T-helper 17 cell (primary cell): ENCODE results near the gene RRP12. TPM values are rescaled to one million over a fixed set of nuclear protein-coding genes. Genes with fewer than 3 reads are reported as not detected.

Source experiments
- ATAC-seq: fragments of 150-1000 bp; cut with Tn5 transposase; 2 replicates; pipeline ENCODE4 v1.10.0; 2021; ENCODE audit warnings: mild to moderate bottlenecking, moderate library complexity
- DNase-seq, 3 donors: peaks; one replicate each; pipeline versions ENCODE4 v3.0.0 to v3.0.0-alpha.2; 2020 to 2021
- H3K9me3 ChIP-seq: one replicate; pipeline ENCODE4 v1.7.0; 2013; ENCODE audit warnings: low read length, mild to moderate bottlenecking; ENCODE audit not compliant: control insufficient read depth, poor library complexity, severe bottlenecking
- H3K27ac Mint-ChIP-seq: one replicate; pipeline ENCODE4 v1.8.0; 2022; ENCODE audit warnings: mild to moderate bottlenecking, moderate library complexity, mixed read lengths
- H3K27me3 Mint-ChIP-seq: one replicate; pipeline ENCODE4 v1.8.0; 2022; ENCODE audit warnings: mixed read lengths
- H3K36me3 Mint-ChIP-seq: one replicate; pipeline ENCODE4 v1.8.0; 2022; ENCODE audit warnings: low read depth, mixed read lengths
- H3K4me1 Mint-ChIP-seq: one replicate; pipeline ENCODE4 v1.8.0; 2022; ENCODE audit warnings: mild to moderate bottlenecking, mixed read lengths
- H3K4me3 Mint-ChIP-seq: one replicate; pipeline ENCODE4 v1.8.0; 2022; ENCODE audit warnings: mild to moderate bottlenecking, moderate library complexity, mixed read lengths
- total RNA-seq, 4 donors: library from RNA in 2 of 4; stranded (reverse) in 2 of 4; gene quantifications; one replicate each; pipeline ENCODE4 v1.2.3 and lab custom pipeline; 2022 to 2026

RRP12 gene, protein sequence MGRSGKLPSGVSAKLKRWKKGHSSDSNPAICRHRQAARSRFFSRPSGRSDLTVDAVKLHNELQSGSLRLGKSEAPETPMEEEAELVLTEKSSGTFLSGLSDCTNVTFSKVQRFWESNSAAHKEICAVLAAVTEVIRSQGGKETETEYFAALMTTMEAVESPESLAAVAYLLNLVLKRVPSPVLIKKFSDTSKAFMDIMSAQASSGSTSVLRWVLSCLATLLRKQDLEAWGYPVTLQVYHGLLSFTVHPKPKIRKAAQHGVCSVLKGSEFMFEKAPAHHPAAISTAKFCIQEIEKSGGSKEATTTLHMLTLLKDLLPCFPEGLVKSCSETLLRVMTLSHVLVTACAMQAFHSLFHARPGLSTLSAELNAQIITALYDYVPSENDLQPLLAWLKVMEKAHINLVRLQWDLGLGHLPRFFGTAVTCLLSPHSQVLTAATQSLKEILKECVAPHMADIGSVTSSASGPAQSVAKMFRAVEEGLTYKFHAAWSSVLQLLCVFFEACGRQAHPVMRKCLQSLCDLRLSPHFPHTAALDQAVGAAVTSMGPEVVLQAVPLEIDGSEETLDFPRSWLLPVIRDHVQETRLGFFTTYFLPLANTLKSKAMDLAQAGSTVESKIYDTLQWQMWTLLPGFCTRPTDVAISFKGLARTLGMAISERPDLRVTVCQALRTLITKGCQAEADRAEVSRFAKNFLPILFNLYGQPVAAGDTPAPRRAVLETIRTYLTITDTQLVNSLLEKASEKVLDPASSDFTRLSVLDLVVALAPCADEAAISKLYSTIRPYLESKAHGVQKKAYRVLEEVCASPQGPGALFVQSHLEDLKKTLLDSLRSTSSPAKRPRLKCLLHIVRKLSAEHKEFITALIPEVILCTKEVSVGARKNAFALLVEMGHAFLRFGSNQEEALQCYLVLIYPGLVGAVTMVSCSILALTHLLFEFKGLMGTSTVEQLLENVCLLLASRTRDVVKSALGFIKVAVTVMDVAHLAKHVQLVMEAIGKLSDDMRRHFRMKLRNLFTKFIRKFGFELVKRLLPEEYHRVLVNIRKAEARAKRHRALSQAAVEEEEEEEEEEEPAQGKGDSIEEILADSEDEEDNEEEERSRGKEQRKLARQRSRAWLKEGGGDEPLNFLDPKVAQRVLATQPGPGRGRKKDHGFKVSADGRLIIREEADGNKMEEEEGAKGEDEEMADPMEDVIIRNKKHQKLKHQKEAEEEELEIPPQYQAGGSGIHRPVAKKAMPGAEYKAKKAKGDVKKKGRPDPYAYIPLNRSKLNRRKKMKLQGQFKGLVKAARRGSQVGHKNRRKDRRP (N-terminal part only)
- total RNA-seq = 100 to 1,000 TPM; 138 to 231 TPM
- total RNA-seq (lab: John Stamatoyannopoulos, UW) = 67.9 to 166 reads per million in 2 donors

DNA sequence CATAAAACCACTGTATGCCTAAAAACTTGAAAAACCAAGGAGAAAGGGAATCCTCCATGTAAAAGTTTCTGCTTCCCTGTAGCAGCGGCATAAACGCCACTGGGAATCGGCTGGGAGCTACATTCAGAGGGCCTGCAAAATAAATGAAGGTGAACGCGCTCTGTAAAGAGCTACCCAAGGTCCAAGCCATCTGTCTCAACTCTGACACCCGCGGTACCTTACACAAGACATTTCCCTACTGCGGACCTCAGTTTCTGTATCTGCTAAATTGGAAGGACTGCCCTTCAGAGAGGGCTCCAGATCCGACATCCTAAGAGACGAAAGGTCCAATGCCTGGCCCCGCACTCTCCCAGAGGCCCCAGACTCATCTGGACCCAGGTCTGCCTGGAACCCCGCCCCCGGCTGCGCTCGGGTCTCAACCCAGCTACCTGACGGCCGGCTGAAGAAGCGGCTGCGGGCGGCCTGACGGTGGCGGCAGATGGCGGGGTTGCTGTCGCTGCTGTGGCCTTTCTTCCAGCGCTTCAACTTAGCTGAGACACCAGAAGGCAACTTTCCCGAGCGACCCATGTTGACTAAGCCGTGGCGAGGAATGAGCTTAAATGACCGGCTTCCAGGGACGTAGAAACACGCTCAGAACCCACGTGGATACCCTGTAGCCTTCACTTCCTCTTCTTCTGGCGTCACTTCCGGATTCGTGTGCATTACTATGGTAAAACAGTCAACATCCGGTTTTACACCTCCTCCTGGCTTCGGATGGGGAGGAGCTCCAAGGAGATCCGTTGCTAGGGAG, at the start of gene RRP12:
Gene RRP12, minus strand, starts transcription at position 676 of the 790 bp plus-strand sequence. Its CDS starts 109 bp downstream, at position 567.
- Mint-ChIP-seq H3K4me1 (peaks cover 8% of the 10 kb centered on the region), H3K27me3 (no peaks in the 10 kb centered on the region), H3K36me3 (no peaks in the 10 kb centered on the region), H3K4me3 (peak within 1 kb of the TSS; percentile 92), H3K27ac (peak within 1 kb of the TSS; percentile 97)
- DNase-seq = peak; percentile 56 to 70 (median 69)
- ATAC-seq = peak; percentile 95
- no peaks in the 10 kb centered on the region for H3K9me3 ChIP-seq

DNA sequence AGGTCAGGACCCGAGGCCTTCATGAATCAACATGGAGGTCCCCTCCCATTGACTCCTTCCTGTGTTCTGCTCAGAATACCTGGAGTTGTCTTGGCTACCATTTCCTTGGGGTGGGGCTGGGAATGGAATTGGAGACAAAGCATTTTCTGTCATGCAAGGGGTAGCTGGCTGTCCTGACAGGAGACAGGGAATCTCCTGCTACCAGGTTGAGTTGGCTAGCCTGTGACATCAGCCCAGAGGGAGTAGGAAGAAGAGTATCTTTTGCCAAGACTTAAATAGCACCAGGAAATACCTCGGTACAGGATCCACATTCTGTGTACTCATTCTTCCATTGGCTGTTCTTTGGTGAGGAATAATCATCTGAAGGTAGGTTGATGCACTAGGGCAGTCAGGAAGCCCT, 49.7 kb upstream of the RRP12 start:
- Mint-ChIP-seq H3K27me3 (no peaks in the 10 kb centered on the region), H3K36me3 (no peaks in the 10 kb centered on the region), H3K4me3 (no peak overlapping the region), H3K4me1 (peaks cover 25% of the 10 kb centered on the region), H3K27ac (peak overlapping the region; percentile 78)
- DNase-seq (no peak), ATAC-seq (no peak)
- no peaks in the 10 kb centered on the region for H3K9me3 ChIP-seq

DNA sequence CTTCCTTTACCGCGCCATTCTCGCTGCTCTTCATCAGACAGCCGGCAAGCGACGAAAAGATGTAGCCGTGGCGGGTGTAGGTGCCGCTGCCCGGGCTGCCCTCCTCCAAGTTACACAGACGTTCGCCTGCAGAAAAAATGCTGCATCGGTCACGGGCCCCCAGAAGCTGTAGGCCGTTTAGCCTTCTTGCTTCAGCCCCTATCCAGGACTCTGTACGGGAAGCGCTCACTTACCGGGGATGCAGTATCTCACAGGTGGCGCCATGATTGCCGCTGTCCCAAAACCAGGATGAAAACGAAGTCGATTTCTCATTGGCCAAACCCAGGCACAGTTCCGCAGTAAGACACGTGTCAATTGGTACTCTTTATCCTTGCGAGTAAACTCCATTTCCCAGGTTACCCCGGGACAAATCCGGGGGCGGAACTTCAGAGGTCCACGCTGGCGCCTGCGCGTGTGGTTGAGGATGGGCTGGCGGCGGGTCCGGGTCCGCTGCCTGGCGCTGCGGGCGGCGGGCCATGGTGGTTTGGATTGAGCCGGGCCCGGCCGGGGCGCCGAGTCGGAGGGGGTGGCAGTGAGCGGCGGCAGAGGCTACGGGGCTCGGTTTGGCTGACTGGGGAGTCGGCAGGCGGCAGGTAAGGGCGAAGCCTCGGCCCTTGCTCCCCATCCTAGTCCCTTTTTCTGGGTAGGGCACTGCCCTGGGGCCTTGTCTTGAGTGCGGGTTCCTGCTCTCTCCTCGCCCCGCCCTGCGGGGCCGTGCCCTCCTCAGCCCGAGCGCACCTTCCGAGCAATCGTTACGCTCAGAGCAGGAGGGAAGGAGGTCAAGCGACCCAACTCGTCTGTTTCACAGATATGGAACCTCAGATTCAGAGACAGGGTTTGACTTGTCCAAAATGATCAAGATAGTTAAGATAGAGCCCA, 44.8 kb upstream of the RRP12 start, which contains the start of the genes EXOSC1 and ZDHHC16:
Gene EXOSC1, minus strand, starts transcription at position 285 of the 918 bp plus-strand sequence. Its CDS starts 21 bp downstream, at position 264.
Gene ZDHHC16, plus strand, starts transcription at position 454 of the 918 bp plus-strand sequence. CDS start 5,501 bp downstream, outside the sequence.
- Mint-ChIP-seq H3K4me1 (peaks cover 38% of the 10 kb centered on the region), H3K36me3 (peaks cover 3% of the 10 kb centered on the region), H3K27ac (peak within 1 kb of the TSS; percentile 91), H3K4me3 (peak within 1 kb of the TSS; percentile 97), H3K27me3 (no peaks in the 10 kb centered on the region)
- peak; percentile 97 for ATAC-seq
- DNase-seq = peak; percentile 77 to 84 (median 79)
- no peaks in the 10 kb centered on the region for H3K9me3 ChIP-seq

DNA sequence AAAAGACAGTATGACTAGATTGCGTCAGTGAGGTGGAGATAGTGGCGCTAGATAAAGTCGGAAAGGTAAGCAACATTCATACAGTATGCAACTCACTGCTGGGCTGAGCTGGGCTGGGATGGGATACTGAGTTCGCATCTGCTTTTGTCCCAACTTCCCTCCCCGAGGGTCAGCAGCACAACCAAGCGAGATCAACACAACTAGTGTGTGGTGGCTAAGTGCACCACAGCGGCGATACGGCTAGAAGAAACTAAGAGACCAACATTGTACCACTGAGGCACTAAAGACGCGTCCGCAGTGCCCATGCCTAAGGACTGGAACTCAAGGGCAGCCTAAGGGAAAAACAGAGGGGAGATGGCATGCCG, 44.2 kb upstream of the RRP12 start:
- DNase-seq = no peak
- Mint-ChIP-seq H3K27ac (peak overlapping the region; percentile 91), H3K27me3 (no peaks in the 10 kb centered on the region), H3K4me1 (peaks cover 32% of the 10 kb centered on the region), H3K36me3 (peaks cover 3% of the 10 kb centered on the region), H3K4me3 (peak overlapping the region; percentile 97)
- no peaks in the 10 kb centered on the region for H3K9me3 ChIP-seq
- ATAC-seq = no peak

DNA sequence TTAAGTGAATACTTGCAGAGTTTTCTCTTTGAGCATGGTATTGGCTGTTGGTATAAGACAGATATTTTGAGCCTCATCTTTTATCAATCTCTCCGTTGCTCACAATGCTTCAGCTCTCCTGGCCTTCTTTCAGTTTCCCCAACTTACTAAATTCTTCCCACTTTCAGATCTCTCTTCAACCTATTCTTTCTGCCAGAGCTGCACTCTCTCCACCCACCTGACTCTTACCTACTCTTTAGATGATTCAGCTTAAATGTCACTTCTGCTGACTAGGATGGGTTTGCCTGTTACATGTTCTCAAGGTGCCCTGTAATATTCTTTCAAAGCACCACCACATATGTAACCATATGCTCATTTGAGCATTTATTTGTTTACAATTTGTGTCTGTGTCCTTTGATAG, 43.1 kb upstream of the RRP12 start:
- DNase-seq = no peak
- ATAC-seq = no peak
- Mint-ChIP-seq H3K36me3 (peaks cover 3% of the 10 kb centered on the region), H3K4me3 (peak overlapping the region; percentile 64), H3K4me1 (peaks cover 30% of the 10 kb centered on the region), H3K27me3 (no peaks in the 10 kb centered on the region), H3K27ac (peak overlapping the region; percentile 91)
- no peaks in the 10 kb centered on the region for H3K9me3 ChIP-seq

DNA sequence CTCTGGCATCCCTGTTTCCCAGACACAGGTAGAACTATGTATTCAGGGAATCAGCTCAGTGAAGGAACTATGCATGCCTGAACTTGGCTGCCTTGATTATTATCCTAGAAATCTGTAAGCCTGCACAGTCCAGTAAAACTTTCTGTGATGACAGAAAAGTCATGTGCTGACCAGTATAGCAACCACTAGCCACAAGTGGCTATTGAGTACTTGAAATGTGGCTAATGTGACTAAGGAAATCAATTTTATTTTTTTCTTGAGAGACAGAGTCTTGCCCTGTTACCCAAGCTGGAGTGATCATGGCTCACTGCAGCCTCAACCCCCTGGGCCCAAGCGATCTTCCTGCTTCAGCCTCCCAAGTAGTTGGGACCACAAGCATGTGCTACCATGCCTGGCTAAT, 41.1 kb upstream of the RRP12 start:
- no peak overlapping the region for H3K27ac Mint-ChIP-seq
- peaks cover 3% of the 10 kb centered on the region for H3K36me3 Mint-ChIP-seq
- peaks cover 18% of the 10 kb centered on the region for H3K4me1 Mint-ChIP-seq
- no peaks in the 10 kb centered on the region for H3K9me3 ChIP-seq
- H3K4me3 Mint-ChIP-seq = no peak overlapping the region
- DNase-seq (no peak), ATAC-seq (no peak)
- H3K27me3 Mint-ChIP-seq = no peaks in the 10 kb centered on the region

DNA sequence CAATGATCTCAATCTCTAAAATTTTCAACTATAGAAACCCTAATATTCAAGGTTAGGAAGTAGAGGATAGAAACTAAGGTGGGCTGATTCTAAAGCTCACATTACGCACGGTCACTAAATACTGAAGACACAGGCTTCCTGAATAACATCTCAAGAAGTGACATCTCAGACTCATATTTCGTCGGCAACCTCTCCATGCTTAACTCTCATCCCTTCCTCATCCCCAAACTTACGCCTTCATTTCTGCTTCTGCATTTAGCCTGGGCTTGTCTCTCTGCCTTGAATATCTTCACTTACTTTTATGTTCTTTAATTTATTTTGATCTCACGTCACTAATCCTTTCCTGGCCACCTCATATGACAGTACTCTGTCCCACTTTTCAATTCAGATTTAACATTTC, 34.1 kb upstream of the RRP12 start:
- H3K4me1 Mint-ChIP-seq = no peaks in the 10 kb centered on the region
- DNase-seq (no peak), ATAC-seq (no peak)
- H3K4me3 Mint-ChIP-seq = no peak overlapping the region
- peak overlapping the region; percentile 27 for H3K27ac Mint-ChIP-seq
- H3K9me3 ChIP-seq = no peaks in the 10 kb centered on the region
- peaks cover 3% of the 10 kb centered on the region for H3K36me3 Mint-ChIP-seq
- H3K27me3 Mint-ChIP-seq = no peaks in the 10 kb centered on the region

DNA sequence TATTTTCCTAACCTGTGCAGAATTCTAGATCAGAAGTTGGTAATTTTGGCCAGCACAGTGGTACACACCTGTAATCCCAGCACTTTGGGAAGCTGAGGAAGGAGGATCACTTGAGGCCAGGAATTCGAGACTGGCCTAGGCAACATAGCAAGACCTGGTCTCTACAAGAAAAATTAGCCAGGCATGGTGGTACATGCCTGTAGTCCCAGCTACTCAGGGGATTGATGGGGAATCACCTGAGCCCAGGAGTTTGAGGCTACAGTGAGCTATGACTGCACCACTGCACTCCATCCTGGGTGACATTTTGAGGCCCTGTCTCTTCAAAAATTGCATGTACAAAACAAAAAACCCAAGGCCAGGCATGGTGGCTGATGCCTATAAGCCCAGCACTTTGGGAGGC, 33.4 kb upstream of the RRP12 start:
- Mint-ChIP-seq H3K36me3 (peaks cover 3% of the 10 kb centered on the region), H3K27ac (peak overlapping the region; percentile 27), H3K4me1 (no peaks in the 10 kb centered on the region), H3K27me3 (no peaks in the 10 kb centered on the region), H3K4me3 (no peak overlapping the region)
- no peak for DNase-seq
- H3K9me3 ChIP-seq = no peaks in the 10 kb centered on the region
- ATAC-seq = no peak

DNA sequence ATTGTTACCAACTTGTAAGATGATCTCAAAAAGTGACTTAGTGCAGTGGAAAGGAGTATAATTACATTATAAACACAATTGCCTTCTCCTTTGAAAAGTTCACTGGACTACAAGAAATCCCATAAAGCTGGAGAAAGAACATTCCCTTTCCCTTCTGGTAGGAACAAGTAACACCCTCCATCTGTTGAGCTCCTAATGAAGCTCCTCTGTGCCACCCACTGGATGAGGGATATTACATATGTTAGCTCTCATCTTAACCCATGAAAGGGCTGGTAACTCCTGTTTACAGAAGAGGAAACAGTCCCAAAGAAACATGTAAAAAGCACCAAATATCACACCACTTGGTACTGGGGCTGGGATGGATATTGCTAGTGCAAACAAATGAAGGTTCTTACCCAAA, 32.9 kb upstream of the RRP12 start:
- ATAC-seq = no peak
- H3K9me3 ChIP-seq = no peaks in the 10 kb centered on the region
- H3K27ac Mint-ChIP-seq = no peak overlapping the region
- peaks cover 3% of the 10 kb centered on the region for H3K36me3 Mint-ChIP-seq
- DNase-seq = no peak
- no peak overlapping the region for H3K4me3 Mint-ChIP-seq
- no peaks in the 10 kb centered on the region for H3K27me3 Mint-ChIP-seq
- no peaks in the 10 kb centered on the region for H3K4me1 Mint-ChIP-seq

DNA sequence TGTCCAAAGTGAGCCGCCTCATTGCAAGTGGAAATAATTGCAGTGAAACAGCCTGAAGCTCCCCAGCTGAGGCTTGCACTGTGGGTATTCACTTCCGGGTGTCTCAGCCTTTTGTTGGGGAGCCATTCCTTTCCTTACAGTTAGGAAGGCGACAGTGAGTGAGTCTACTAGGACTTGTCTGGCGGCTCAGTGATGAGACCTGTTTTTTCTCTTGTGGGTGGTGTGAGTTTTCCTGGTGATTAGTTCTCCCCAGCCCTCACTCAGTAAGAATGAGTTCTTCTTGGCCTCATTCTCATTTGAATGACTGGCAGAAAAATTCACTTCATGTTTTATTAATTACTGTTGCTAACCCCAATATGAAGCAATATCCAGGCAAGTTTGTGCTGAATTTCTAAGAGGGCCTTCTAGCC, 27.4 kb upstream of the RRP12 start:
- peak overlapping the region; percentile 94 for H3K27ac Mint-ChIP-seq
- no peaks in the 10 kb centered on the region for H3K27me3 Mint-ChIP-seq
- H3K4me1 Mint-ChIP-seq = peaks cover 16% of the 10 kb centered on the region
- DNase-seq (no peak), ATAC-seq (no peak)
- no peaks in the 10 kb centered on the region for H3K9me3 ChIP-seq
- peaks cover 3% of the 10 kb centered on the region for H3K36me3 Mint-ChIP-seq
- peak overlapping the region; percentile 90 for H3K4me3 Mint-ChIP-seq

DNA sequence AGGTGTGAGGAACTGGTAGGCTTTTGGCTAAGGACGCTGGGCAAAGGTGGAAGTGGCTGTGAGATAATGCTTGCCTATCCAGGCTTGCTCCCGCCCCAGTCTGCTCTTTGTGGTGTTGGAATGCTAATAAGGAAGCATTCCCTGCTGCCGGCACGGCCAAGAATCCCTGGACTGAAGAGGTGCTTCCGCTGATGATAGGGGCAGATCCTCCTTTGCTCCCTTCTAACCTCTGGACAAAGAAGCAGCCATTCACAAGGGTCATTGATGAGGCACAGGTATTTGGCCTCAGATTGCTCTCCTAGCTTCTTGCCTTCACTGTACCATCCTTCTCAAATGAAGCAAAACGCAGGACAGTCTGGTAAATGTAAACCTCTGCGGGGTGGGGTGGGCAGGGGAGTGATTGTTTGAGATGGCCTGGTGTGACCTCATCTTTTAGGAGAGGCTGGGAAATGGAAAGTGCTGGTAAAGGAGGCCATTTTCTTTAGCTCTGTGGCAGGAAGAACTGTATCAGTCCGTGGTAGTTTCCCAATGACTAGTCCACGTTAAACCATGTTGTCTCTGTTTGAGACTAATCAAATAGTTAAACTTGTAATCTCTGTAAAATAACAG, 26.5 kb upstream of the RRP12 start:
- H3K4me1 Mint-ChIP-seq = peaks cover 19% of the 10 kb centered on the region
- peak overlapping the region; percentile 94 for H3K27ac Mint-ChIP-seq
- H3K27me3 Mint-ChIP-seq = no peaks in the 10 kb centered on the region
- ATAC-seq (no peak), DNase-seq (no peak)
- H3K4me3 Mint-ChIP-seq = peak overlapping the region; percentile 90
- H3K9me3 ChIP-seq = no peaks in the 10 kb centered on the region
- H3K36me3 Mint-ChIP-seq = peaks cover 3% of the 10 kb centered on the region
